Loucy (cell line): ENCODE data around the gene EEFSEC.

Source experiments
- H2AFZ ChIP-seq: fragments of 200-600 bp; sonication (generic); 2 replicates; pipeline ENCODE4 v1.6.0; 2016; ENCODE audit warnings: antibody characterized with exemption, mild to moderate bottlenecking, low read length, moderate library complexity
- H3F3A ChIP-seq: fragments of 200-600 bp; 2 replicates; pipeline ENCODE4 v1.6.0; 2016; ENCODE audit warnings: antibody characterized with exemption, low read depth, mild to moderate bottlenecking
- H3K27me3 ChIP-seq: fragments of 200-600 bp; sonication (generic); 2 replicates; pipeline ENCODE4 v1.6.1; 2014; ENCODE audit warnings: low read length, mild to moderate bottlenecking; ENCODE audit not compliant: insufficient read depth, poor library complexity, severe bottlenecking
- H3K36me3 ChIP-seq: fragments of 200-600 bp; sonication (generic); 2 replicates; pipeline ENCODE4 v1.6.1; 2016; ENCODE audit warnings: low read length; ENCODE audit not compliant: insufficient read depth
- H3K4me1 ChIP-seq: fragments of 200-600 bp; sonication (generic); 2 replicates; pipeline ENCODE4 v1.5.1; 2014; ENCODE audit warnings: low read length, mild to moderate bottlenecking; ENCODE audit not compliant: insufficient read depth, poor library complexity, severe bottlenecking
- H3K4me2 ChIP-seq: fragments of 200-600 bp; sonication (generic); 2 replicates; pipeline ENCODE4 v1.6.0; 2014; ENCODE audit warnings: antibody characterized with exemption, low read length, low read depth, mild to moderate bottlenecking; ENCODE audit not compliant: poor library complexity, severe bottlenecking
- H3K4me3 ChIP-seq: fragments of 200-600 bp; sonication (generic); 2 replicates; pipeline ENCODE4 v1.5.1; 2014; ENCODE audit warnings: low read length, mild to moderate bottlenecking, mixed read lengths; ENCODE audit not compliant: poor library complexity, severe bottlenecking
- H3K79me2 ChIP-seq: fragments of 200-600 bp; sonication (generic); 2 replicates; pipeline ENCODE4 v1.6.1; 2014; ENCODE audit warnings: low read length; ENCODE audit not compliant: insufficient read depth
- H3K9ac ChIP-seq: fragments of 200-600 bp; sonication (generic); 2 replicates; pipeline ENCODE4 v1.6.0; 2014; ENCODE audit warnings: mild to moderate bottlenecking, low read depth, low read length, moderate library complexity; ENCODE audit not compliant: poor library complexity, severe bottlenecking
- H3K9me2 ChIP-seq: fragments of 200-600 bp; sonication (generic); replicated peaks from 2 replicates; pipeline ENCODE4 v1.6.1; 2016; ENCODE audit warnings: low read depth, low read length, mixed read lengths
- H3K9me3 ChIP-seq: fragments of 200-600 bp; sonication (generic); 2 replicates; pipeline ENCODE4 v1.6.1; 2014; ENCODE audit warnings: mild to moderate bottlenecking, antibody characterized with exemption, low read length, low read depth; ENCODE audit not compliant: insufficient read depth
- H4K20me1 ChIP-seq: fragments of 200-600 bp; sonication (generic); 2 replicates; pipeline ENCODE4 v1.6.0; 2014; ENCODE audit warnings: antibody characterized with exemption, low read length, mild to moderate bottlenecking; ENCODE audit not compliant: insufficient read depth, poor library complexity, severe bottlenecking
- EZH2phosphoT487 ChIP-seq: fragments of 200-600 bp; IDR thresholded peaks from 2 replicates; pipeline ENCODE4 v1.6.1; 2018; ENCODE audit warnings: antibody characterized with exemption, mild to moderate bottlenecking, moderate library complexity, borderline replicate concordance
- TF ChIP-seq, protein P1 (sequence below): fragments of 200-600 bp; sonication (generic); conservative IDR thresholded peaks from 2 replicates; pipeline ENCODE4 v1.5.1; 2014; ENCODE audit warnings: mild to moderate bottlenecking, antibody characterized with exemption, low read length

The EEFSEC gene

DNA sequence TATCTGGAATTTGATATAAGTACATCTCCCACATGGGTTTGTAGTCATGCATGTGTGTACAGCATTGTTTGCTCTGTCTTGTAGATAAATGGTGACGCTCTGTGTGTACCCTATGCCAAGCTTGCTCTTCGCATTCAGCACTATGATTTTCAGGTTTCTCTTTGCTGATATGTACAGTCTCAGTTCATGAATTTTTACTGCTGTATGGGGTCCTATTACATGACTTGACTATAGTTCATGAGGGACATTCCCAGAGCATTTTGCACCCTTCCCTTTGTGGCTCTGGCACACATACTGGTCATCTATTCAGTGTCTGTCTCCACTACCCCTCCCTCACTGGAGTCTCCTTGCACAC, 132.7 kb downstream of the EEFSEC start:
- Histone ChIP-seq H3K79me2 (no peaks in the 10 kb centered on the region), H3K36me3 (peaks cover 4% of the 10 kb centered on the region; the same call in 1 of the 2 replicates), H3K4me2 (no peak overlapping the region), H3K4me1 (no peaks in the 10 kb centered on the region), H3K27me3 (no peaks in the 10 kb centered on the region), H3K9me2 (no peaks in the 10 kb centered on the region), H3K9ac (no peak overlapping the region), H3K9me3 (no peaks in the 10 kb centered on the region), H4K20me1 (no peaks in the 10 kb centered on the region), H2AFZ (no peak overlapping the region), H3F3A (no peaks in the 10 kb centered on the region), H3K4me3 (no peak overlapping the region)
- TF ChIP-seq, protein P1, sequence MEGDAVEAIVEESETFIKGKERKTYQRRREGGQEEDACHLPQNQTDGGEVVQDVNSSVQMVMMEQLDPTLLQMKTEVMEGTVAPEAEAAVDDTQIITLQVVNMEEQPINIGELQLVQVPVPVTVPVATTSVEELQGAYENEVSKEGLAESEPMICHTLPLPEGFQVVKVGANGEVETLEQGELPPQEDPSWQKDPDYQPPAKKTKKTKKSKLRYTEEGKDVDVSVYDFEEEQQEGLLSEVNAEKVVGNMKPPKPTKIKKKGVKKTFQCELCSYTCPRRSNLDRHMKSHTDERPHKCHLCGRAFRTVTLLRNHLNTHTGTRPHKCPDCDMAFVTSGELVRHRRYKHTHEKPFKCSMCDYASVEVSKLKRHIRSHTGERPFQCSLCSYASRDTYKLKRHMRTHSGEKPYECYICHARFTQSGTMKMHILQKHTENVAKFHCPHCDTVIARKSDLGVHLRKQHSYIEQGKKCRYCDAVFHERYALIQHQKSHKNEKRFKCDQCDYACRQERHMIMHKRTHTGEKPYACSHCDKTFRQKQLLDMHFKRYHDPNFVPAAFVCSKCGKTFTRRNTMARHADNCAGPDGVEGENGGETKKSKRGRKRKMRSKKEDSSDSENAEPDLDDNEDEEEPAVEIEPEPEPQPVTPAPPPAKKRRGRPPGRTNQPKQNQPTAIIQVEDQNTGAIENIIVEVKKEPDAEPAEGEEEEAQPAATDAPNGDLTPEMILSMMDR, result no peak

DNA sequence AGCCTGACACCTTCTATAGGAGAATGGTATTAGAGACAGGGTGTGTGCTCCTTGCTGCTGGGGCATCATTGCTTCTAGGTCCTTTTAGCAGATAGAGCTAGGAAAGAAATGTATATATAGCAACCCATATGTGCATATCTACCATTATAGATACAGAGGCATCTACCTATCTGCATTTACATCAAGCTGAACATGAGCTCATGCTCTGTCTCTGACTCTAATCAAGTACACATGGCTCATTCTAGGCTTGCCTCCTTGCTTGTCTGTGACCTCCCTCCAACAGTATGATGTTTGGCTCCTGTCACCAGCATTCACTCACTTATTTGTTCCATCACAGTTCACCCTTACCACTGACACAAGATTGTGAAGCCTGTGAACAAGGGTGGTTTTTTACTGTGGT, 133.4 kb downstream of the EEFSEC start:
- Histone ChIP-seq H3K27me3 (no peaks in the 10 kb centered on the region), H3K4me1 (no peaks in the 10 kb centered on the region), H3K4me2 (no peak overlapping the region), H3K4me3 (no peak overlapping the region), H3K36me3 (peaks cover 4% of the 10 kb centered on the region; the same call in 1 of the 2 replicates), H2AFZ (no peak overlapping the region), H3F3A (no peaks in the 10 kb centered on the region), H3K79me2 (no peaks in the 10 kb centered on the region), H3K9me2 (no peaks in the 10 kb centered on the region), H3K9ac (no peak overlapping the region), H3K9me3 (no peaks in the 10 kb centered on the region), H4K20me1 (no peaks in the 10 kb centered on the region)
- TF ChIP-seq EZH2phosphoT487, result no peak

DNA sequence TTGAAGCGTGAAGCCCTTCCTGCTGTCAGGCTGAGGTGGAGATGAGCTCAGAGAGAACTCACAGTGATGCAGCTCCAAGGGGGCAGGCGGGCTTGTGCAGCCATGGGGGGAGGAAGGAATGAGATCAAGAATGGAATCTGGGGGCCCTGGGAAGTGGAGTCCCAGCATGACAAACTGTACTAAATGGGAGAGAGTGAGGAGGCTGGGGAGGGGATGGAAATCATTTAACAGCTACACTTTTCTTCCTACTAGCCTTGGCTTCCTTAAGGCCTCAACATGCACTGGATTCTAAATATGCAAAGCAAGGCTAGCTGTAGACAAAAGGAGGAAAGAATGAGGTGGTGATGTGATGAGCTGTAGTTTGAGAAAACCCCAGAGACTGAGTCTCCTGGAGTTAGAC, 133.9 kb downstream of the EEFSEC start:
- Histone ChIP-seq H3K4me2 (no peak overlapping the region), H3K9me3 (no peaks in the 10 kb centered on the region), H2AFZ (no peak overlapping the region), H4K20me1 (no peaks in the 10 kb centered on the region), H3K4me1 (no peaks in the 10 kb centered on the region), H3K36me3 (peaks cover 4% of the 10 kb centered on the region; the same call in 1 of the 2 replicates), H3K27me3 (no peaks in the 10 kb centered on the region), H3K9ac (no peak overlapping the region), H3F3A (no peaks in the 10 kb centered on the region), H3K79me2 (no peaks in the 10 kb centered on the region), H3K9me2 (no peaks in the 10 kb centered on the region), H3K4me3 (no peak overlapping the region)
- TF ChIP-seq, protein P1, result no peak
- no peak for TF ChIP-seq EZH2phosphoT487

DNA sequence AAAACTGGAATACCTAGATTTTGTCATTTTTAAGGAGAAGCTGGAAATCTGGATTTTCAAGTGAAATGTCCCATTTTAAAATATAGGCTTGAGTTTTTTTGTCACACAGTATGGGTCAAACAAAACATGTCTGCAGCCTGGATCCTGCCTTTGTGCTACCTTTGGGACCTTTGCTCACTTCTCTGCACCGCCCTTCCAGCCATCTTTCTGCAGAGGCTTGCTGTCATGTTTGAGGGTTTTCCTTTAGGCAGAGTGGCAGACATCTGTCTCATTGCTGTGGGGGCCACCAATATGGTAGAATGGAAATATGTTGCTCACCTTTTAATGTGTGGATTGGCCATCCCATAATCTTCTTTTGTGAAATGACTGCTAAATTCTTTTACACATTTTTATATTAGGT, 136.3 kb downstream of the EEFSEC start:
- no peaks in the 10 kb centered on the region for H3K36me3 ChIP-seq
- no peak overlapping the region for H2AFZ ChIP-seq
- H3K9ac ChIP-seq, result no peak overlapping the region
- no peaks in the 10 kb centered on the region for H3K9me3 ChIP-seq
- H3K9me2 ChIP-seq, result no peaks in the 10 kb centered on the region
- H3F3A ChIP-seq, result no peaks in the 10 kb centered on the region
- TF ChIP-seq, protein P1, result no peak
- no peak for TF ChIP-seq EZH2phosphoT487
- H3K27me3 ChIP-seq, result no peaks in the 10 kb centered on the region
- no peaks in the 10 kb centered on the region for H3K79me2 ChIP-seq
- H3K4me1 ChIP-seq, result no peaks in the 10 kb centered on the region
- no peaks in the 10 kb centered on the region for H4K20me1 ChIP-seq
- no peak overlapping the region for H3K4me2 ChIP-seq
- H3K4me3 ChIP-seq, result no peak overlapping the region
